ENCODE data around the gene IMPDH2.

IMPDH2 gene

DNA sequence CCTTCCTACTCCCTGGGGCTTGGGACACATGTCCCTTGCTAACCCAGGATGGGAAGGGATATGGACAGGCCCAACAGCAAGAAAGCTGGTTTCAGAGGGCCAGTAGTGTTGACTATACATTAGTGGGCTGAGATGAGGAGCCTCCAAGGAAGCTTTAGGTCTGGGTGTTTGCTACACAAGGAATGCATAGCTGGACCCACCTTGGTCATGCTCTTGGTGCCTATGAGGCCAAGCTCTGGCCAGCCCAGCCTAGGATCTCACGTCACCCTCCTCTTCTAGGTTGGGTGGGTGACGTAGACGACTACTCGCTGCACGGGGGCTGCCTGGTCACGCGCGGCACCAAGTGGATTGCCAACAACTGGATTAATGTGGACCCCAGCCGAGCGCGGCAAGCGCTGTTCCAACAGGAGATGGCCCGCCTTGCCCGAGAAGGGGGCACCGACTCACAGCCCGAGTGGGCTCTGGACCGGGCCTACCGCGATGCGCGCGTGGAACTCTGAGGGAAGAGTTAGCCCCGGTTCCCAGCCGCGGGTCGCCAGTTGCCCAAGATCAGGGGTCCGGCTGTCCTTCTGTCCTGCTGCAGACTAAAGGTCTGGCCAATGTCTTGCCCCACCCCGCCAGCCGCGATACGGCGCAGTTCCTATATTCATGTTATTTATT, 22.7 kb downstream of the IMPDH2 start:
- H3K36me3 ChIP-seq (replicated peaks; ENCODE audit: insufficient read depth, low read length), result no peaks in the 10 kb centered on the region

GRCh38 chr3:49005998-49006397, 23.2 kb downstream of the IMPDH2 start:
- H3K27ac ChIP-seq (ENCODE audit: low read length), result no peak overlapping the region
- H3K27me3 ChIP-seq (replicated peaks; ENCODE audit: insufficient read depth, low read length), result no peaks in the 10 kb centered on the region
- no peak for DNase-seq
- H4K20me1 ChIP-seq (ENCODE audit: insufficient read depth, low read length), result no peaks in the 10 kb centered on the region
- H3K79me2 ChIP-seq (ENCODE audit: low read length), result peaks cover 40% of the 10 kb centered on the region
- no peaks in the 10 kb centered on the region for H3K9me3 ChIP-seq (replicated peaks; ENCODE audit: insufficient read depth, low read length)
- H3K36me3 ChIP-seq (replicated peaks; ENCODE audit: insufficient read depth, low read length), result no peaks in the 10 kb centered on the region
- H3K4me3 ChIP-seq (ENCODE audit: low read length), result peak overlapping the region; percentile 87; the same call in 1 of the 2 replicates
- peaks cover 4% of the 10 kb centered on the region; the same call in 1 of the 2 replicates for H3F3A ChIP-seq (ENCODE audit: insufficient read depth, low read length)
- H3K9me2 ChIP-seq (replicated peaks; ENCODE audit: insufficient read depth, low read length), result no peaks in the 10 kb centered on the region
- H3K4me2 ChIP-seq (ENCODE audit: low read depth, low read length), result peak overlapping the region; percentile 96
- H2AFZ ChIP-seq (ENCODE audit: low read length), result no peak overlapping the region
- TF ChIP-seq EZH2 (optimal IDR thresholded peaks at IDR 0.05; ENCODE audit: low read depth, low read length), result no peak
- TF ChIP-seq EZH2phosphoT487 (IDR thresholded peaks at IDR 0.05; ENCODE audit: low read length), result no peak
- no peak for TF ChIP-seq CTCF (IDR thresholded peaks at IDR 0.05; ENCODE audit: low read length)
- peaks cover 3% of the 10 kb centered on the region; the same call in 1 of the 2 replicates for H3K4me1 ChIP-seq (ENCODE audit: low read length)
- no peak overlapping the region; the same call in 1 of the 2 replicates for H3K9ac ChIP-seq (ENCODE audit: low read length)

More for the DNA sequence above, 22.7 kb downstream of the IMPDH2 start:
- Histone ChIP-seq H3K4me3 (ENCODE audit: low read length) (peak overlapping the region; percentile 87), H3K4me2 (ENCODE audit: low read depth, low read length) (peak overlapping the region; percentile 96), H4K20me1 (ENCODE audit: insufficient read depth, low read length) (no peaks in the 10 kb centered on the region), H3K9ac (ENCODE audit: low read length) (peak overlapping the region; percentile 97), H3K27ac (ENCODE audit: low read length) (peak overlapping the region; percentile 16; the same call in 1 of the 2 replicates), H3K27me3 (replicated peaks; ENCODE audit: insufficient read depth, low read length) (no peaks in the 10 kb centered on the region), H3K79me2 (ENCODE audit: low read length) (peaks cover 46% of the 10 kb centered on the region), H3F3A (ENCODE audit: insufficient read depth, low read length) (peaks cover 4% of the 10 kb centered on the region; the same call in 1 of the 2 replicates), H3K4me1 (ENCODE audit: low read length) (peaks cover 3% of the 10 kb centered on the region; the same call in 1 of the 2 replicates), H3K9me3 (replicated peaks; ENCODE audit: insufficient read depth, low read length) (no peaks in the 10 kb centered on the region), H2AFZ (ENCODE audit: low read length) (peak overlapping the region; percentile 41), H3K9me2 (replicated peaks; ENCODE audit: insufficient read depth, low read length) (no peaks in the 10 kb centered on the region)
- DNase-seq, result no peak
- TF ChIP-seq CTCF (IDR thresholded peaks at IDR 0.05; ENCODE audit: low read length) (no peak), EZH2 (optimal IDR thresholded peaks at IDR 0.05; ENCODE audit: low read depth, low read length) (no peak), EZH2phosphoT487 (IDR thresholded peaks at IDR 0.05; ENCODE audit: low read length) (no peak)

DNA sequence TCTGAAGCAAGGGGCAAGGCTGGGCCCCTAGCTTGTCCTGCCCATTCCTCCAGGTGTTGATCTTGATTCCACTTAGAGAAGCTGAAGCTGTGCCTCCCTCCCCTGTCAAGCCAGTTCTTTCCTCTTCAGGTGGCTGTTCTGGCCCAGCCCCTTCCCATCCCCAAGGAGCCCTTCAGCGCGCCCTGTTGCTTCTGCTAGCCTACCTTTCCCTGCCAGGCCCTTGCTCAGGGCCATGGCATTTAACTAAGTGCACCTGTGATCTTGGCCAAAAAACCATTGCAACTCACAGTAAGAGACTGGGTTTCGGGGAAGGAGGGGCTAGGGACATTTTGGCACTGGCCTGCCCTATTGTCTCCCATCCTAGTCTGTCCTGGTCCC, 23.9 kb downstream of the IMPDH2 start:
- no peaks in the 10 kb centered on the region for H3K9me3 ChIP-seq (replicated peaks; ENCODE audit: insufficient read depth, low read length)
- no peak overlapping the region for H2AFZ ChIP-seq (ENCODE audit: low read length)
- TF ChIP-seq CTCF (IDR thresholded peaks at IDR 0.05; ENCODE audit: low read length), result no peak
- no peak for TF ChIP-seq EZH2phosphoT487 (IDR thresholded peaks at IDR 0.05; ENCODE audit: low read length)
- TF ChIP-seq EZH2 (optimal IDR thresholded peaks at IDR 0.05; ENCODE audit: low read depth, low read length), result no peak
- H3K36me3 ChIP-seq (replicated peaks; ENCODE audit: insufficient read depth, low read length), result no peaks in the 10 kb centered on the region
- H3K4me3 ChIP-seq (ENCODE audit: low read length), result no peak overlapping the region
- no peak overlapping the region for H3K9ac ChIP-seq (ENCODE audit: low read length)
- no peak for DNase-seq
- H3K4me2 ChIP-seq (ENCODE audit: low read depth, low read length), result no peak overlapping the region
- H3K27ac ChIP-seq (ENCODE audit: low read length), result no peak overlapping the region
- no peaks in the 10 kb centered on the region for H3K9me2 ChIP-seq (replicated peaks; ENCODE audit: insufficient read depth, low read length)
- H3K79me2 ChIP-seq (ENCODE audit: low read length), result peaks cover 34% of the 10 kb centered on the region
- no peaks in the 10 kb centered on the region for H3K27me3 ChIP-seq (replicated peaks; ENCODE audit: insufficient read depth, low read length)
- H4K20me1 ChIP-seq (ENCODE audit: insufficient read depth, low read length), result no peaks in the 10 kb centered on the region
- H3F3A ChIP-seq (ENCODE audit: insufficient read depth, low read length), result peaks cover 4% of the 10 kb centered on the region; the same call in 1 of the 2 replicates
- H3K4me1 ChIP-seq (ENCODE audit: low read length), result peaks cover 3% of the 10 kb centered on the region; the same call in 1 of the 2 replicates

Data from MM.1S (cell line).